ENCODE results near the gene SAP30BP. TPM values are rescaled to one million over a fixed set of nuclear protein-coding genes. Genes with fewer than 3 reads are reported as not detected.

SAP30BP gene
- polyA plus RNA-seq, 1 donor = 83.7 TPM

DNA sequence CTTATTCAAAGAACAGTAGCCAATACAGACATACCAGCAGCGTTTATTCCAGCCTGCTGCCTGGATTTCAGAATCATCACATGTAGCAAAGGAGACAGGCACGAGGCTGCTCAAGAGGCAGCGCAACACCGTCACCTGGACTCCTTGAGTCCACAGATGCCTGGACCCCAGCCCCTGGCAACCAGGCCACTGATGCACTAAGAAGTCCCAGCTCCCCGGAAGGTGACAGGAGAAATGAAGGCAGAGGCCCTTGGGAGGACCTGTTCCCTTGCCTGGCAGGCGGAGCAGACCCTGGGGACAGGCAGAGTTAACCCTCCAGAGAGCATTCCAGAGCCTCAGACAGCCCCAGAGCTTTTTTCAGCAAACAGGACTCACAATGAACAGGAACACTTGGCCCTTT, 17.5 kb upstream of the SAP30BP start:
- DNase-seq = no peak

DNA sequence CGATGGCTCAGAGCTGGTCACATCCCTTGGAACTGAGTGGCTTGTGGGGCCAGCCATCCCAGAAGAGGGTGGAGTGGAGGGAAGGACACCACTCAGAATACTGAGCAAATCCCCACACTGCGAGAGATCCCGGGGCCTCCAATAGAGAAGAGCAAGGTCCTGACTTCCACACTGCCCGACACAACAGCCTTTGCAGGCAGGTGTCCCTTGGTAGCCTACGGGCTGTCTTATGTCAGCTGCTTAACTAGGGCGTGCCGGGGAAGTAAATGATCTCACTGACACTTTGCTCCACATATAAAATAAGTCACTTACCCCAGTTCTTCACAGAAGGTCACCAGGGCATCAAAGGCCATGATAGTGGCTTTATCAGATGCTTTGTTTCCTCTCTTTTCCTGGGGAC, 16.3 kb upstream of the SAP30BP start:
- no peak for DNase-seq

DNA sequence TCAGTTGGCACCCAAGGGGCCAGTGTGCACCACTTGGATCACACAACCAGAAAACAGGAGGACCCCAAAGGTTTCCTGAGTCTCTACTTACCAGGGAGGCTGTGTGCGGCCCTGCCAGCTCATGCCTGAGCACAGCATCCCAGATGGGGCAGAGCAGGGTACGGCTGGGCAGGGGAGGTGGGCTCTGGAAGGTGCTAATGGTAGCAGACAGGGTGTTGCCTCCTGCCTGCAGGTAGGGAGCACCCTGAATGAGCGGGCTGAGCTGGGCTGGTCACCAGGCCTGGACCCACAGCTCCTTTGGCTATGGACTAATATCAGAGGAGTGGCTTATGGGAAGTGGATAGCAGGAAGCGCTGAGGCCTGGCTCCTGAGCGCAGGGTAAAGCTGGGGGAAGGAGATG, 14.8 kb upstream of the SAP30BP start:
- DNase-seq = no peak

GRCh38 chr17:75652934-75653549, 14.1 kb upstream of the SAP30BP start:
- DNase-seq = no peak

DNA sequence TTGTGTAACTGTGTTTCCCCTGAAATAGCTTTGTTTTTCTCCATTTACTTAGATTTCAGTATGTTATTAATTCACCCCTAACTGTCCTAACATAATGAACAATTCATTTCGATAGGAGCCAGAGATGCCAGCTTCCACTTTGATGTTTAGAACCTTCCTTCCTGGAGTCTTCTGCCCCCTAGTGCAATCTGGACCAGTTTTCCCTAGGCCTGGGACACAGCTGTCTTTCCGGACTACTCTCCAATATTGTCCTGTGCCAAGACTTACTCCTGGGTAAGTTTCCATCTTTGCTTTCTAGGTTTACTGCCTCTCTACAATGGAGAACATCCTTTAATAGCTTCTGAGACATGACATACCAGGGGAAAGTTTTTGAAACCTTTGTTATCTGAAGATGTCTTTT, 13.0 kb upstream of the SAP30BP start:
- no peak for DNase-seq

GRCh38 chr17:75658237-75658636, 8.9 kb upstream of the SAP30BP start:
- no peak for DNase-seq

GRCh38 chr17:75661531-75661930, 5.6 kb upstream of the SAP30BP start:
- DNase-seq = no peak

DNA sequence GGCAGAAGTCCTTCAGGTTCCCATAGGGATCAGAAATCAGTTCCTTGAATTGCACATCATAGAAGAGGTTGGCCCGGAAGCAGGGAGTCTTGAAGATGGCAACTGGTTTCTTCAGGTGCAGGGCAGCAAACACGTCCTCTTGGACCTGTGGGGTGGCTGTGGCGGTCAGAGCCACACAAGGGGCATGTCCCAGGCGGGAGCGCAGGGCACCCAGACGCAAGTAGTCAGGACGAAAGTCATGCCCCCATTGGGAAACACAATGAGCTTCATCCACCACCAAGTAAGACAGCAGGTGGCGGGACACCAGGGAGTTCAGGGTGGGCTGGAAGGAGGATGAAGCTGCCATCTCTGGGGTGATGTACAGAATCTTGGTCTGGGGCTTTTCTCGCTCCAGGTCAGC, 4.6 kb upstream of the SAP30BP start:
- DNase-seq = no peak

DNA sequence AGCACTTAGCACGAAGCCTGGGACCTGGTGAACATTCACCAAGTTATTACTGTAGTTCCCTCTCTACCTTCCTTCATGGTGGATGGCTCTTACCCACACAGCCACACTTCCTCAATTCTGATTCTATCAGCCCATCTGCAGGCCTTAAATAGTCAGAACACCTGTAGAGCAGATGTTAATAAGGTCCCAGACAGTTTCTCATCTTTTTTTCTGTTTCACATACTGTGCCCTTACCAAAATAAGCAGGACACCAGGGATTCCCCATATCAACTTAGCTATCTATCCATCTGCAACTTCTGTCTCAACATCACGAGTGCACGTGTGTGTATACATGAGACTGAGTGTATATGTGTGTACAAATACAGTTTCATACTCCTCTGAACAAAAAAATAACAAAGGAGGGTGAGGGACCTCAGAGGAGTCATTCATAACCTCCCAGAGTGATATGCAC, 3.0 kb upstream of the SAP30BP start:
- no peak for DNase-seq

GRCh38 chr17:75665981-75666380, 1.2 kb upstream of the SAP30BP start:
- no peak for DNase-seq

DNA sequence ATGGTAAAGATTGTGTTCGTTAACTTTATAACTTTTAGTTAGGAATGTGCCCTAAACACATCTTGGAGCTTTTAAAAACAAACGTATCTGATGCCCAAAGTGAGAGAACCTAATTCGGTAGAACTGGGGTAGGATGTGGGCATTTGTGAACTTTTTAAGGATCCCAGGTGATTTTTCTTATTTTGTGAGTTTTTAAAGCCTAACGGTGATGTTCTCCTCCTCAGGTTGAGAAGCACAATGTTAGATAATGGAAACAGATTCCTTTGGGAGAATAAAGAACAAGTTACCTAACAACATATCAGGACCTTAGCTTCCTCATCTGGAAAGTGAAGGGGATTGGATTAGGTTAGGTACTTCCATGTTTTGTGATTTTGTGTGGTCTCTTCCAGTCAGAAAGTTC, 687 bp downstream of the SAP30BP start:
- DNase-seq = no peak

DNA sequence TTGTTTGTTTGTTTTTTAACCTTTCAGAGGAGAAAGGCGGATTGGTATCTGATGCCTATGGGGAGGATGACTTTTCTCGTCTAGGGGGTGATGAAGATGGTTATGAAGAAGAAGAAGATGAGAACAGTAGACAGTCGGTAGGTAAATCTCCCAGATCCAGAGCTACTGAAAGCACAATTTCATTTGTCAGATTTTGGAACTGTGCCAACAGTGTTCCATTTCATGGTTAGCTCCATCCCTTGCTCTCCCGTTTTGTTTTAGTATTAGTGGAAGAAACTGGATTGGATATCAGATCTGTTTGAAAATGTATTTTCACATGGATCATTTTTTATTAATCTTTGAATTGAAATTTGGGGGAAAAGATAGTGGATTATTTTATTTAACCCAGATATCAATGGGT, 1.4 kb downstream of the SAP30BP start:
- no peak for DNase-seq

- DNase-seq = no peak
Observed at GRCh38 chr17:75670868-75671267, 3.7 kb downstream of the SAP30BP start.

- no peak for DNase-seq
Observed at GRCh38 chr17:75672011-75672410, 4.9 kb downstream of the SAP30BP start.

DNA sequence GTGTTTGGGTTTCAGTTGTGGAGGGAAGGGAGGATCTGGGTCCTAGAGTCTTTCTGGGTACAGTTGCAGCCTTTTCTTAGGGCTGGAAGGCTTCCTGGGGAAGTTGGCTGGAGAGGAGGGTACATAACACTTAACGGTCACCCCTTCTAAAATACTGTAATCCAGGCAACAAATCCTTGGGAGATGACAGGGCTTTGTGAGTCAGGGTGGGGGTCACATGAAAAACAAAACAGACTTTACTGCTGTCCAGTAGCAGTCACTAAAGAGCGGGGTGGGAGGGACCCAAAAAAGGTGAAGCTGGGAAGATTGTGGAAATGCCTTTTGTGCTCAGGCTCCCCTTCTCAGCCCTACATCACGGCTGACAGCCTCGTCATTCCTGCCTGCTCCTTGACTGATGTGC, 6.3 kb downstream of the SAP30BP start:
- no peak for DNase-seq

DNA sequence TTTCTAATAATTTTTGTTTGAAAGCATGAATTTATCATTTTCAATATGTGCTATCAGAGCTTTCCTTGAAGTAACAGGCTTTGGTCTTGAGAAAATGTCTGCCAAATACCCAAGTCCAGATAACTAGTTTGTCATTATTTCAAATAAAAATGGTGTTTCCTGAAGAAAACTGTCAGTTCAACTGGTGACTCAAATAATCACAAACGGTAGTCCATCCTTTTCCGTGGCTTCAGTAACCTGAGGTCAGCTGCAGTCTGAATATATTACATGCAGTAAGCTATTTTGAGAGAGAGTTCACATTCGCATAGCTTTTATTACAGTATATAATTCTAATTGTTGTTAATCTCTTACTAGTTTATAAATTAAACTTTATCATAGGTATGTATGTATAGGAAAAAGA, 9.3 kb downstream of the SAP30BP start:
- DNase-seq = no peak

DNA sequence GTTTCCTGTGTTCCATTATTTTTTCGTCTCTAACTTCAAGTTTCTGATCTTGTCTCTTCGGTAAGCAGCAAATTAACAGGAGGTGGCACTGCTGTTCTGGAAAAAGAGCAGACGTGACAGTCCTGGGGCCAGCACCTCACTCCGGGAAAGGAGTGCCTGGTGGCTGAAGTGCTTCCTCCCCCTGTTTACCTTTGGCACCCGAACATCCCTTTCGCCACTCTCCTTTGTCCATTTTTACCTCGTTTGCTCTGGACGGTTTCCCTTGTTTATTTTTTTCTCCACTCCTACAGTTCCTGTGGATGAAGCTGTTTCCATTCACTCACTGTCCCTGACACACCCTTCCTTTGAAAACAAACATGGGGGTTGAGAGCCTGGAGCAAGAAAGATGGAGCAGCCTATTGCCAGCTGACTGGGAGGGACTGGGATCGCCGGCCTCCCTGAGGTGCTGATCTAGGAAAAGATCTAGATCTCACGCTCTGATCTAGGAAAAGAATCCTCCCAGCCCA, 12.6 kb downstream of the SAP30BP start:
- no peak for DNase-seq

DNA sequence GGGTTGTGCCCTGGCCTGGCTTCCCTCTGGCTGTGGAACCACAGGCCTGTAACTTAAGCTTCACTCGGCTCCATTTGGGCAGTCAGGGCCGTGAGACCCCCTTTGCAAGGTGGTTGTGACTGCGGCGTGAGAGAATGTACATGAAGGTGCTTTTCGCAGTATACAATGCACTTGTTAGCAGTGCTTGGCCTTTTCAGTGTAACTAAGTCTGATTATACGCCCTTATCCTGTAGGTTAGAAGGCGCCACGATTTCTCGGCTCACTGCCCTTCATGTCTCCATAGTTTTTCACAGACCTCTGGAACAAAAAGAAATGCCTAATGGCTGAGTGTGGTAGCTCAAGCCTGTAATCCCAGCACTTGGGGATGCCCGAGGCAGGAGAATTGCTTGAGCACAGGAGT, 13.3 kb downstream of the SAP30BP start:
- DNase-seq = no peak

- DNase-seq = no peak
Observed at GRCh38 chr17:75681289-75681688, 14.2 kb downstream of the SAP30BP start.

DNA sequence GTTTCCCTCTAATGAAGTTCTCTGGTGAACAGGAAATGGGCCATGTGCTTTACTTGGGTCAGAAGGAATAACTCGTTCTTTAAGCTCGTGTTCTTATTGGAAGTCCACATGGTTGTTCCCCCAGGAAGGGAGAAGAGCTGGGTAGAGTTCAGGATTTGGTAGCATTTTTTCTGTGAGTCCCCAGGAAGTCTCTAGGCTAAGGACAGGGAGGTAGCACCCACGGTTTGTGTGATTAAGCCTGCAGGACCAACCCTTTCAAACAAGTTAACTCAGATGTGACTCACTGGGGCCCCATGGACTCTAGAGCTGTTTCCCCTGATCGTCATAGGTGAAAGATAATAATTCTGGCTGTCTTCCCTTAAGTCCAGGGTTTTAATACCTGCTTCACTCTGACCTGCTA, 16.4 kb downstream of the SAP30BP start:
- no peak for DNase-seq

- no peak for DNase-seq
Observed at GRCh38 chr17:75684249-75684648, 17.1 kb downstream of the SAP30BP start.

DNA sequence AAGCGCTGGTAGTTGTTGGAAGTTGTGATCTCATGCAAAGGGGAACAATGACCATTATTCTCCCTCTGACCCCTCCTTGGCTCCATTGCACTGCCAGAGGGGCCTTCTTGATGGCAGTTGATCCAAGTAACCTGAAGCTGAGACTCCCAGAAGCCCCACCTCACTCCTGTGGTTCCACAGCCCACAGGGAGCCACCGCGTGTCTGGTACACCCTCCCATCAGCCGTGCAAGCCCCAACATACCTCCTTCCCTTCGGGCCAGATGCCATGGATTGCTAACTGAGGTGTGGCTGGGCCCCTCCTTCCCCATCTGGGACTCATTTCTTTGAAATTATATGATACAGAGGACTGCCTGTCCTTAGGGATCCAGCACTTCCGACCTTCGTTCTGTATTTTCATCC, 17.8 kb downstream of the SAP30BP start:
- DNase-seq = no peak

- DNase-seq = no peak
Observed at GRCh38 chr17:75685499-75685898, 18.4 kb downstream of the SAP30BP start.

GRCh38 chr17:75688209-75688825, 21.2 kb downstream of the SAP30BP start:
- no peak for DNase-seq

DNA sequence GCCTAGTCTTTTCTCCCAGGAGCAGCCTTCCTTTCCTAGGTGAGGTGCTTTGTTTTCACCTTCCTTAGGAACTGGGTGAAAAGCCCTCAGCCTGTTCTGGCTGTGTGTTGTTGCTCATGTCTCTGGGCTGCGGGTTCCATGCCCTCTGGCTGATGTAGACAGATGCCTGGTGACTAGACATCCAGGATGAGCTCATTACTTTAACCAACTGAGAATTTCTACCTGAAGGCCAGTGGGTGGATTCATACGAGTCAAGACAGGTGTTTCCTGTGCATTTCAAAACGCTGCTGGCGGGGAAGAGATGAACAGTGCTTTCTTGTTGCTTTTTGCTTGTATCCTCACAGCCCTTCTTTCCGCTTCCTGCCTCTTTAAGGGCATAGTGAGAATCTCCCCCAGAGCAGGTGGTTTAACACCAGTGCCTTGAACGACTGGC, 22.3 kb downstream of the SAP30BP start:
- DNase-seq = no peak
